ENCODE measurements around the gene TRIM67.

The TRIM67 gene

DNA sequence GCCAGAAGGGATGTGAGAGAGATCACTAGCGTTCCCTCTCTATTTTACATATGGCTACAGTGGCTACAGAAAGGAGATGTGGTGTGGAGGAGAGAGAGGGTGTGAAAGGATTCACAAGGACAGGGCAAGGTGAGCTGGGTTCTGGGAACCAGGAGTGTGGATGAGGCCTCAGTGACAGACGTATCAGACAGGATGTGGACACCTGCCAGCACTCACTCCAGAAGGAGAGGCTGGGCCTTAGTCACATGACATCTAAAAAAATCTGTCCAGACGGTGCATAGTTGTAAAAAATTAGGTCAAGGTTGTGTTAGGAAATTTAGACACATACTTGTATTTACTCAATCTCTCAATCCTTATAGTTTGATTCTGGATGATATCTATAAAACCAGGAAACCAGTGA, 10.6 kb downstream of the TRIM67 start:
- no peak overlapping the region for H3K4me3 ChIP-seq (ENCODE audit: low read depth, low read length)
- TF ChIP-seq, protein P1, sequence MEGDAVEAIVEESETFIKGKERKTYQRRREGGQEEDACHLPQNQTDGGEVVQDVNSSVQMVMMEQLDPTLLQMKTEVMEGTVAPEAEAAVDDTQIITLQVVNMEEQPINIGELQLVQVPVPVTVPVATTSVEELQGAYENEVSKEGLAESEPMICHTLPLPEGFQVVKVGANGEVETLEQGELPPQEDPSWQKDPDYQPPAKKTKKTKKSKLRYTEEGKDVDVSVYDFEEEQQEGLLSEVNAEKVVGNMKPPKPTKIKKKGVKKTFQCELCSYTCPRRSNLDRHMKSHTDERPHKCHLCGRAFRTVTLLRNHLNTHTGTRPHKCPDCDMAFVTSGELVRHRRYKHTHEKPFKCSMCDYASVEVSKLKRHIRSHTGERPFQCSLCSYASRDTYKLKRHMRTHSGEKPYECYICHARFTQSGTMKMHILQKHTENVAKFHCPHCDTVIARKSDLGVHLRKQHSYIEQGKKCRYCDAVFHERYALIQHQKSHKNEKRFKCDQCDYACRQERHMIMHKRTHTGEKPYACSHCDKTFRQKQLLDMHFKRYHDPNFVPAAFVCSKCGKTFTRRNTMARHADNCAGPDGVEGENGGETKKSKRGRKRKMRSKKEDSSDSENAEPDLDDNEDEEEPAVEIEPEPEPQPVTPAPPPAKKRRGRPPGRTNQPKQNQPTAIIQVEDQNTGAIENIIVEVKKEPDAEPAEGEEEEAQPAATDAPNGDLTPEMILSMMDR (IDR thresholded peaks at IDR 0.05; ENCODE audit: control insufficient read depth, extremely low read depth, insufficient read depth), result no peak
- DNase-seq (ENCODE audit: low read depth), result no peak

- DNase-seq (ENCODE audit: low read depth), result no peak
- TF ChIP-seq, protein P1 (IDR thresholded peaks at IDR 0.05; ENCODE audit: control insufficient read depth, extremely low read depth, insufficient read depth), result no peak
- H3K4me3 ChIP-seq (ENCODE audit: low read depth, low read length), result no peak overlapping the region
Observed at GRCh38 chr1:231176421-231176820, 14.6 kb downstream of the TRIM67 start.

- TF ChIP-seq, protein P1 (IDR thresholded peaks at IDR 0.05; ENCODE audit: control insufficient read depth, extremely low read depth, insufficient read depth), result no peak
Observed at GRCh38 chr1:231177226-231177625, 15.4 kb downstream of the TRIM67 start.

DNA sequence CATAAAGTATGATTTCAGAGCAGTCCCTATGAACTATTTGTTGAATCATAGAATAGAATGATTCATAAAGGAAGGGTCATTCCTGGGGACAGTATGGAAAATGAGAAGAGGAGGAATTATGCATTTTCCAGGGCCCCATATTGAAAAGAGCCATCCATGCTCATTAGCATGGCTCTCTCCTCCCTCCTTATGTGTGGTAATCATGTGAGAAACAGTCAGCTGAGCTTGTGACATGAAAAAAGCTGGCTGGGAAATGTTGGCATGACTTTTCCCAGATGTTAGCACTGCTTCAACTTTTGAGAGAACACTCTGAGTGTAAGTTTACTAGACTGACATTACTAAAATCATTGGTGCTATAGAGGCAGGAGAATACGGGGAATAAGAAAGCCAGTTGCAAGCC, 16.1 kb downstream of the TRIM67 start:
- H3K4me3 ChIP-seq (ENCODE audit: low read depth, low read length), result no peak overlapping the region
- TF ChIP-seq, protein P1 (IDR thresholded peaks at IDR 0.05; ENCODE audit: control insufficient read depth, extremely low read depth, insufficient read depth), result no peak
- DNase-seq (ENCODE audit: low read depth), result no peak

More at GRCh38 chr1:231177226-231177625, 15.4 kb downstream of the TRIM67 start:
- DNase-seq (ENCODE audit: low read depth), result no peak
- H3K4me3 ChIP-seq (ENCODE audit: low read depth, low read length), result no peak overlapping the region

- no peak overlapping the region for H3K4me3 ChIP-seq (ENCODE audit: low read depth, low read length)
- DNase-seq (ENCODE audit: low read depth), result no peak
- TF ChIP-seq, protein P1 (IDR thresholded peaks at IDR 0.05; ENCODE audit: control insufficient read depth, extremely low read depth, insufficient read depth), result no peak
Observed at GRCh38 chr1:231178970-231179369, 17.1 kb downstream of the TRIM67 start.

DNA sequence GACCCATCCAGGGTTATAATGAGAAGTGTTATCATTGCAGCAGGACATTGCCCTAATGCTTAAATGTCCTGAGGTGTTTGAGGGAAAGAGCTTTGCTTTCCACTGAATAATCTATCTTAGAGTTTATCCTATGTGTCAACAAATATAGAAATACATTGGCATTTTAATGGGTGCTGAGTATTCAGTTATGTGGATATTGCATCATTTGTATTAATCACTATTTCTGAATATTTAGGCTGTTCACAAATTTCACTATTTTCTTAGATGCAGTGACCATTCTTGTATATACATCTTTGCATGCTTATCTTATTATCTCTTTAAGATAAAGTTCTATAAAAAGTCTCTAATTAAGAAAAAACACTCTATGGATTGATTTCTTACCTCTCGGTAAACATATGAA, 18.2 kb downstream of the TRIM67 start:
- TF ChIP-seq, protein P1 (IDR thresholded peaks at IDR 0.05; ENCODE audit: control insufficient read depth, extremely low read depth, insufficient read depth), result no peak
- H3K4me3 ChIP-seq (ENCODE audit: low read depth, low read length), result no peak overlapping the region
- no peak for DNase-seq (ENCODE audit: low read depth)

DNA sequence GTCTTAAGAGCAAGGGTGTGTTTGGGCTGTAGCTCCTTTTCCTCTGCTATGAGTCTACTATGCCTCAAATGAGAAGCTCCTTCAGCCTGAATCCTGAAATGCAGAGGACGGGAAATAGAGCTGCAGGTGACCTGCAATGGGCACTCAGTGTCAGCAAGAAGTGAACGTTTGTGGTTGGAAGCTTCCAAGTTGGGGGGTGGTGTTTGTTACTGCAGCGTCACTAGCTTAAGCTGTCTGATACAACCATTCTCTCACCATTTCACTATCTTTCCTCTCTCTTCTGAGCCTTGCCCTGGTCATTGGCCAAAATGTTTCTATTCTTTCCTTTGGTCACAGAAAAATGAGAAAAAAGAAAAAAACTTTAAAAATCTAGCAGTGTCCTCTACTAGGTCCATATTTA, 19.4 kb downstream of the TRIM67 start:
- no peak overlapping the region for H3K4me3 ChIP-seq (ENCODE audit: low read depth, low read length)
- no peak for DNase-seq (ENCODE audit: low read depth)
- TF ChIP-seq, protein P1 (IDR thresholded peaks at IDR 0.05; ENCODE audit: control insufficient read depth, extremely low read depth, insufficient read depth), result no peak

Measured in LNCaP clone FGC (cell line).